K562 (cell line): Measurements from ENCODE around the gene MECR. TPM values are rescaled to one million over a fixed set of nuclear protein-coding genes. Genes with fewer than 3 reads are reported as not detected.

ENCODE experiments used
- ARID3A ChIP-seq: IDR thresholded peaks from 2 replicates; pipeline ENCODE4 v1.6.1; 2012; ENCODE audit warnings: low read depth, low read length, improper control_type of control experiment, borderline replicate concordance
- BHLHE40 ChIP-seq: IDR thresholded peaks from 2 replicates; pipeline ENCODE4 v1.6.1; 2011; ENCODE audit warnings: low read length, improper control_type of control experiment
- CEBPB ChIP-seq: fragments of 450-650 bp; IDR thresholded peaks from 2 replicates; pipeline ENCODE4 v1.6.1; 2016; ENCODE audit warnings: missing genetic modification characterization, missing compliant biosample characterization
- ESRRA ChIP-seq: fragments of 450-650 bp; IDR thresholded peaks from 2 replicates; pipeline ENCODE4 v1.6.1; 2014; ENCODE audit warnings: low read depth, mild to moderate bottlenecking, moderate library complexity, borderline replicate concordance
- MBD1 ChIP-seq: fragments of 250-450 bp; sonication (Bioruptor Pico); IDR thresholded peaks from 2 replicates; pipeline ENCODE4 v1.8.0; 2022; ENCODE audit warnings: inconsistent platforms
- MBD2 ChIP-seq: sonication (generic); IDR thresholded peaks from 2 replicates; pipeline ENCODE4 v1.6.1; 2016; ENCODE audit warnings: low read depth, borderline replicate concordance
- MITF ChIP-seq: IDR thresholded peaks from 2 replicates; pipeline ENCODE4 v1.6.1; 2014; ENCODE audit warnings: antibody characterized with exemption
- MNT ChIP-seq, 2 experiments: fragments of 450-650 bp; conservative IDR thresholded peaks; 2 replicates each; pipeline ENCODE4 v1.6.1; 2017; ENCODE audit warnings: mild to moderate bottlenecking in 2 of 2, moderate library complexity in 2 of 2
- MYNN ChIP-seq, 2 experiments: sonication (generic); formaldehyde crosslinking in 1 of 2; IDR thresholded peaks; 2 replicates each; pipeline versions ENCODE4 v1.5.0 to v1.6.1; 2016 to 2020; ENCODE audit warnings: antibody characterized with exemption in 1 of 2, missing genetic modification reagents in 1 of 2
- OTX1 ChIP-seq: fragments of 450-650 bp; formaldehyde crosslinking; IDR thresholded peaks from 2 replicates; pipeline ENCODE4 v1.4.0; 2022; ENCODE audit warnings: mild to moderate bottlenecking
- PHF21A ChIP-seq: fragments of 450-650 bp; IDR thresholded peaks from 2 replicates; pipeline ENCODE4 v1.6.1; 2017; ENCODE audit warnings: low read depth, borderline replicate concordance
- RNF2 ChIP-seq: sonication (generic); IDR thresholded peaks from 2 replicates; pipeline ENCODE4 v1.6.1; 2016
- SETDB1 ChIP-seq: IDR thresholded peaks from one replicate; pipeline ENCODE4 v1.6.1; 2012; ENCODE audit warnings: low read length, control low read depth, inconsistent platforms
- SIRT6 ChIP-seq: IDR thresholded peaks from one replicate; pipeline ENCODE4 v1.6.1; 2012; ENCODE audit warnings: low read depth, mild to moderate bottlenecking, control low read depth, inconsistent platforms, low read length, moderate library complexity
- TGIF2 ChIP-seq: sonication (generic); formaldehyde crosslinking; IDR thresholded peaks from 2 replicates; pipeline ENCODE4 v1.8.1; 2022; ENCODE audit warnings: mild to moderate bottlenecking, missing genetic modification reagents, moderate library complexity
- USF2 ChIP-seq: sonication (generic); formaldehyde crosslinking; IDR thresholded peaks from 2 replicates; pipeline ENCODE4 v1.5.0; 2020; ENCODE audit warnings: missing genetic modification reagents
- ZNF121 ChIP-seq: sonication (generic); formaldehyde crosslinking; conservative IDR thresholded peaks from 2 replicates; pipeline ENCODE4 v1.8.0; 2022; ENCODE audit warnings: missing genetic modification reagents
- ZNF277 ChIP-seq: fragments of 250-450 bp; sonication (Bioruptor Pico); IDR thresholded peaks from 2 replicates; pipeline ENCODE4 v1.8.0; 2022; ENCODE audit warnings: inconsistent platforms, mild to moderate bottlenecking, moderate library complexity, borderline replicate concordance
- ZNF77 ChIP-seq: fragments of 250-450 bp; sonication (Bioruptor Pico); IDR thresholded peaks from 2 replicates; pipeline ENCODE4 v1.5.0; 2020
- ZSCAN29 ChIP-seq: fragments of 450-650 bp; IDR thresholded peaks from 2 replicates; pipeline ENCODE4 v1.6.1; 2017
- polyA plus RNA-seq, 8 experiments: library from polyadenylated mRNA; depleted of rRNA in 4 of 8; stranded (reverse) in 5 of 8; unstranded in 3 of 8; fragments of >200 nt; fragmentation: Nextera tagmentation in 2 of 8; fragmentation: Illumina TruSeq in 1 of 8; extraction: Ambion mirVana in 2 of 8; extraction: Trizol in 1 of 8; gene quantifications; 2 replicates each; pipeline versions ENCODE4 v1.2.1 to v1.2.3, GENCODE V29; 2011 to 2014; ENCODE audit warnings: inconsistent platforms in 1 of 8, missing spikeins in 1 of 8
- total RNA-seq, 7 experiments: library from RNA; depleted of rRNA in 6 of 7; stranded (reverse); fragments of >200 nt in 6 of 7; fragmentation: Illumina TruSeq in 2 of 7; extraction: Trizol in 2 of 7; gene quantifications; 2 replicates each; pipeline versions ENCODE4 v1.2.1 to v1.2.3, GENCODE V29; 2011 to 2021; ENCODE audit warnings: low replicate concordance in 1 of 7

MECR gene
- total and polyA plus RNA-seq, 9 of the 15 experiments (the other 6 are each of a cell fraction or from before 2014, with no cell fraction given), result 10.4 to 58.6 (median 42.9) TPM

DNA sequence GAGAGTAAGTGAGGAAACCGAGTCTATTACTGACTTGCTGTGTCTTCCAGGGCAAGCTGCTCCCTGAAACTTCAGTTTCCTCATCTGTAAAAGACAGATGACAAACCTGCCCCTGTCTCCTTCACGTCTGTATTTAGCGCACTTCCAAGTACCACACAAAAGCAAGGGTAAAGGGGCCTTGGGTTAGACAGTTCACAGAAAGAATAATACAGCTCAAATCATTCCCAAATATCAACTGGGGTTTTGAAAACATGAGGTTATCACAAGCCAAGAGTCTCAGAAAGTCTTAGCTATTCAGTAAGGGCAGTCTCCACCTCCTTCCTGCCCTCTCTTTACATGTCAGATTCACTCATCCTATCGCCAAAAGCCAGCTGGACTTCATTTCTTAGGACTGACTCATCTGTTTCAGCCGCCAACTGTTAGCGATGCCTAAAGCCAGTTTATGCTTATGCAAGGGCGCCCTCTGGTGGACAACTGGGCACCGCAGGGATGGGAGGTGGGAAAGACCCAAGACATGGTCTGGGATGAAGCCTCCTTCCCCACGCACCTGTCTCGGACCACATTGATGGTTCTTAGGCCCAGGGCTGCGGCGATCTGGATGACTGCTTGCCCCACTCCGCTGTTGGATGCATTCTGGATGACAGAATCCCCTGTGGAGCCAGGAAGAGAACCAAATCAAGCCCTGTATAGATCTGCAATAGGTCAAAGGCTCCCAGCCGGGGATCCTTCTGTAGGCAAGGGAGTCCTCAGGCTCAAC, 28.0 kb downstream of the MECR start (continued):
- TF ChIP-seq MNT (conservative IDR thresholded peaks at IDR 0.05) (peak; percentile 42 to 83; a peak in 3 of 4 replicates), SETDB1 (peak; percentile 67), RNF2 (peak; percentile 75; the same call in 1 of the 2 replicates), MBD2 (no peak), ZNF77 (no peak), BHLHE40 (peak; percentile 26; the same call in 1 of the 2 replicates), ZNF121 (CRISPR knock-in tag) (no peak), USF2 (CRISPR knock-in tag) (no peak), ZSCAN29 (no peak), ESRRA (peak; percentile 41; the same call in 1 of the 2 replicates), OTX1 (0 out of 2 replicates have a peak, but pooled peaks have one; percentile 16), ARID3A (peak; percentile 97), ZNF277 (no peak), MITF (no peak), SIRT6 (no peak), MBD1 (CRISPR knock-in tag) (no peak), TGIF2 (CRISPR knock-in tag) (no peak), MYNN (IDR thresholded peaks at IDR 0.05) (peak; percentile 90; the same call in 1 of the 2 replicates), MYNN (CRISPR knock-in tag; IDR thresholded peaks at IDR 0.05) (no peak), CEBPB (tag) (no peak), PHF21A (peak; percentile 67; the same call in 1 of the 2 replicates)
